Gastrocnemius medialis (tissue), 4 donors: Measurements from ENCODE around the gene FRS2. TPM values are rescaled to one million over a fixed set of nuclear protein-coding genes. Genes with fewer than 3 reads are reported as not detected.

Experiments
- ATAC-seq, 2 donors: fragments of 150-250 bp; one replicate each; pipeline ENCODE4 v1.9.1; 2016
- DNase-seq, 2 donors: peaks; one replicate each; pipeline ENCODE4 v3.0.0-alpha.2; 2019
- H3K27ac ChIP-seq, 4 donors: fragments of 200-600 bp; sonication (generic); 1 replicate in 1 of 4; 2 replicates in 3 of 4; pipeline ENCODE4 v1.5.1; 2016 to 2018; ENCODE audit warnings: mild to moderate bottlenecking in 2 of 4, moderate library complexity in 1 of 4
- H3K27me3 ChIP-seq, 3 donors: fragments of 200-600 bp; sonication (generic) in 2 of 3; 1 replicate in 1 of 3; 2 replicates in 2 of 3; pipeline versions ENCODE4 v1.5.1 to v1.6.0; 2016 to 2019; ENCODE audit warnings: mild to moderate bottlenecking in 1 of 3, moderate library complexity in 1 of 3
- H3K36me3 ChIP-seq, 2 donors: fragments of 200-600 bp; sonication (generic) in 1 of 2; one replicate each; pipeline ENCODE4 v1.5.1; 2017 to 2018
- H3K4me1 ChIP-seq, 2 donors: fragments of 200-600 bp; sonication (generic) in 1 of 2; one replicate each; pipeline ENCODE4 v1.5.1; 2016 to 2017; ENCODE audit warnings: mild to moderate bottlenecking in 2 of 2
- H3K4me3 ChIP-seq, 4 donors: fragments of 200-600 bp; sonication (generic) in 3 of 4; 1 replicate in 1 of 4; 2 replicates in 3 of 4; pipeline ENCODE4 v1.5.1; 2016 to 2019; ENCODE audit warnings: mild to moderate bottlenecking in 2 of 4
- H3K9me3 ChIP-seq, 3 donors: fragments of 200-600 bp; sonication (generic) in 2 of 3; 1 replicate in 1 of 3; 2 replicates in 2 of 3; pipeline ENCODE4 v1.5.1; 2016 to 2019
- CTCF ChIP-seq, 5 experiments: fragments of 450-650 bp in 3 of 5; fragments of 200-600 bp in 2 of 5; sonication (generic) in 2 of 5; IDR thresholded peaks in 4 of 5; conservative IDR thresholded peaks in 1 of 5; 1 replicate in 4 of 5; 2 replicates in 1 of 5; pipeline ENCODE4 v1.5.1; 2016 to 2019; ENCODE audit warnings: antibody characterized with exemption in 5 of 5, mild to moderate bottlenecking in 3 of 5, moderate library complexity in 3 of 5
- POLR2A ChIP-seq, 2 donors: fragments of 450-650 bp; IDR thresholded peaks; one replicate each; pipeline ENCODE4 v1.6.1; 2017; ENCODE audit warnings: antibody characterized with exemption in 2 of 2, mild to moderate bottlenecking in 2 of 2, moderate library complexity in 2 of 2
- in situ Hi-C, 4 donors: fragments of 200-750 bp; cut with MboI; loops; one replicate each; pipeline versions ENCODE4 v1.15.0 to v1.8.0; 2017; ENCODE audit warnings: low sequenced_read_pairs in 4 of 4
- intact Hi-C: fragments of 100-400 bp; cut with DNase I; formaldehyde crosslinking; loops from one replicate; pipeline ENCODE4 v1.15.1; 2023; ENCODE audit warnings: low total_unique reads
- total RNA-seq, 4 donors: library from RNA; depleted of rRNA; stranded (reverse); fragments of >200 nt; gene quantifications; one replicate each; pipeline versions ENCODE4 v1.1.0 to v1.2.3, GENCODE V29; 2016

Gene FRS2, protein sequence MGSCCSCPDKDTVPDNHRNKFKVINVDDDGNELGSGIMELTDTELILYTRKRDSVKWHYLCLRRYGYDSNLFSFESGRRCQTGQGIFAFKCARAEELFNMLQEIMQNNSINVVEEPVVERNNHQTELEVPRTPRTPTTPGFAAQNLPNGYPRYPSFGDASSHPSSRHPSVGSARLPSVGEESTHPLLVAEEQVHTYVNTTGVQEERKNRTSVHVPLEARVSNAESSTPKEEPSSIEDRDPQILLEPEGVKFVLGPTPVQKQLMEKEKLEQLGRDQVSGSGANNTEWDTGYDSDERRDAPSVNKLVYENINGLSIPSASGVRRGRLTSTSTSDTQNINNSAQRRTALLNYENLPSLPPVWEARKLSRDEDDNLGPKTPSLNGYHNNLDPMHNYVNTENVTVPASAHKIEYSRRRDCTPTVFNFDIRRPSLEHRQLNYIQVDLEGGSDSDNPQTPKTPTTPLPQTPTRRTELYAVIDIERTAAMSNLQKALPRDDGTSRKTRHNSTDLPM
- total RNA-seq: 10 to 100 TPM; 21.0 to 32.1 (median 21.3) TPM

DNA sequence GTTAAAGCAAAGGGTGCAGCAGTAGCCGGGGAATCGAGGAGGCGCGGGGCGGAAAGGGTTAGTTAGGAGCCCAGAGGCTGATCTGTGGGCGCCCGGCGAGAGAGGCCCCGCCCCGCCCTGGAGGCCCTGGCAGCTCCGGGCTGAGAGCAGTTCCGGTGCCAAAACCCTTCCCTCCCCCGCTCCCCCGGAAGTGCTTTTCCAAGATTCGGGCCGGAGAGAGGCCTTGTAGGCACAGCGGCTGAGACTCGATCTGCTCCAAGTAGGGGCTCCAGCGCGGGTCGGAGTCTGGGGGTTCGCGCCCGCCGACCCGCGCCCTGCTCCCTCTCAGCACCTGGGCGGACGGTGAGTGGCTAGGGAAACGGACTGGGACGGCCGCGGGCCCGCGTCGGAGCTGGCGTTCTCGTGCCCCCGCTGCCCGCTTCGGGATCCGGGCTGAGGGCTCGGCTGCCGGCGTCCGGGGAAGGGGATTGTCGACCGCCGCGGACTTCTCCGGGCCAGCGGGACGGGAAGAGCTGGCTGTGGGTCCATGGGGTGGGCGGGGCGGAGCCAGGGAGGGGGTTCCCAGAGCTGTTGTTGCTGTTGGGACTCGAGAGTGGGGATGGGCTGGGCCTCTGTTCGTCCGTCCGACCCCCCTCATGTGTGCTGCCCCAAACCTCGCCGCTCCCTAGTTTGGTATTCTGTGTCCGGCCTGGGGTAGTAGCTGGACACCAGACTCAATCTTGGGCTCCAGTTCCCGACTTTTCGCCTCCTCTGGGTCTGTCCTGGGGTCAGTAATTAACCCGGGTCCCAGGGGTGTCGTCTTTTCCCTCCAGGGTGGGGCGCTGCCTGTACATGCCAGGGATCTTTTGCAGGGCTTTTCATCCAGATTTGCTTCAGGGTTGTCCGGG lies at the start of gene FRS2:
Gene FRS2 (plus strand): TSS at position 200 of the 887 bp plus-strand sequence. CDS start 98,643 bp downstream, outside the sequence.
- intact Hi-C loops: loop anchor here (1.0 to 2.0 kb wide), 3 partner anchors 40 to 115 kb away; partner anchors contain the start of gene CCT2
- no peaks in the 10 kb centered on the region for H3K27me3 ChIP-seq
- in situ Hi-C loops: loop anchor here in 1 of 4 donors (10.0 kb wide), 1 partner anchor 104 kb away; no protein-coding TSS in a partner anchor

DNA sequence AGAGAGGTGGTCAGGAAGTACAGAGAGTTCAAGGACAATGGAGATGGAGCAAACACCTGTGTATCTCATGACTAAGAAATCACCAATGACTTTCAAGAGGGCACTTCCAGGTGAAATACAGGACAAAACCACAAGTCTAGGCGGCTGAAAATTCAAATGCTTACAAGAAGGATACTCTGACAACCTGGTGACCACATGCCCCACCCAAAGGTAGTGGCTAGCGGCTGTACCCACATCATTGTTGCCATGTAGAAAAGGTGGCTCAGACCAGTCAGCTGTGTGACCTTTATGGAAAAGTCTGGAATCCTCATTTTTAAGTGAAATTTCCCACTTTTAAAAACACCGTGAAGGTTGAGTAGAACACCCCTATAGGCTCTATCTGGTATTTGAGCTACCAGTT lies 48.6 kb upstream of the FRS2 start:
- intact Hi-C loops: no loop called here

More for the DNA sequence above, at the start of gene FRS2:
- DNase-seq (peak; percentile 80 to 88), ATAC-seq (peak; percentile 99)
- H3K9me3 ChIP-seq: no peaks in the 10 kb centered on the region
- peak; percentile 73 to 80 for TF ChIP-seq POLR2A (IDR thresholded peaks at IDR 0.05)
- peak in 3 of 5 experiments; percentile 21 to 45 (median 23) for TF ChIP-seq CTCF (IDR thresholded peaks at IDR 0.05 in 4 of 5, conservative IDR thresholded peaks at IDR 0.05 in 1 of 5)
- H3K4me3 ChIP-seq: peak within 1 kb of the TSS; percentile 92 to 96 (median 94)
- H3K36me3 ChIP-seq: no peaks in the 10 kb centered on the region
- H3K4me1 ChIP-seq: peaks cover 43 to 45% of the 10 kb centered on the region in 2 donors
- peak within 1 kb of the TSS; percentile 83 to 96 (median 92) for H3K27ac ChIP-seq

DNA sequence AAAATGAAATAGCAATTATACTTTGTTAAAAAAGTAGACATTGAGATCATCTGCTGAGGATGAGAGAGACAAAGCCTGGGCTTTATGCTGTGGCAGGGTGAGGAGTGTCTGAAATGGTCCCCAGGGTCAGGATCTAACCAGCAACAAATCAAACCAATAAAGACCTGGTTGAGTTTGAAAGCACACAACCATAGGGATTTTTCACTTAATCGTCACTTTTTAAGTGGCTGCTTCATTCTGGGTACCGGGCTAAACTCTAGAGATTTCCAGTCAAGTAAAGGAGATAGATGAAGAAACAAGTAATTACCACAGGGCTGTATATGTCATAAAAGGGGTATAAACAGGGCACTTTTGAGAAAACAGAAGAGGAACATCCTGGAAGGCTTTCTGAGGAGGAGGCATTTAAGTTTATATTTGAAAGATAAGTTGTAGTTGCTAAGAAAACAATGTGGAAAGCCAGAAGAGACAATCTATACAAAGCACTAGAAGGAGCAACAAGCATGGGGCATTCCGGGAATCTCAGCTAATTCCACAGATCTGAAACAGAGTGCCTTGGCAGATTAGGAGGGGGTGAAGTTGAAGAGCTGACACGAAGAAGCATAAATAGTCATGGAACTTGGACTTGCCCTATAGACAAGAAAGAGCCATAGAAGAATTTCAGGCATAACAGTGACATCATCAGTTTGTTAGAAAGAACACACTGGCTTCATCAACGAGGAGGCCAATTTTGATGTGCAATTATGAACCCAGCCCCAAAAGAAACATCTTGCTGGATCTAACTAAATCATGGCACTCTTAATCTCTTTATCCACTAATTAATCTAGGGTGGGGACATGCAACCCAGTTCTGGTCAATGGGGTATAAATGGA lies 46.9 kb upstream of the FRS2 start:
- H3K4me1 ChIP-seq: no peaks in the 10 kb centered on the region
- TF ChIP-seq POLR2A (IDR thresholded peaks at IDR 0.05) (no peak), CTCF (IDR thresholded peaks at IDR 0.05 in 4 of 5, conservative IDR thresholded peaks at IDR 0.05 in 1 of 5) (no peak)
- intact Hi-C loops: no loop called here
- DNase-seq (no peak), ATAC-seq (no peak)
- in situ Hi-C loops: no loop called here
- H3K9me3 ChIP-seq: no peaks in the 10 kb centered on the region
- H3K36me3 ChIP-seq: no peaks in the 10 kb centered on the region
- H3K27me3 ChIP-seq: no peaks in the 10 kb centered on the region
- H3K27ac ChIP-seq: no peak overlapping the region
- no peak overlapping the region for H3K4me3 ChIP-seq

More for the DNA sequence above, 48.6 kb upstream of the FRS2 start:
- Histone ChIP-seq H3K27me3 (no peaks in the 10 kb centered on the region), H3K4me3 (no peak overlapping the region), H3K36me3 (no peaks in the 10 kb centered on the region), H3K9me3 (no peaks in the 10 kb centered on the region), H3K27ac (no peak overlapping the region), H3K4me1 (no peaks in the 10 kb centered on the region)
- DNase-seq (no peak), ATAC-seq (no peak)
- in situ Hi-C loops: no loop called here
- TF ChIP-seq CTCF (IDR thresholded peaks at IDR 0.05 in 4 of 5, conservative IDR thresholded peaks at IDR 0.05 in 1 of 5): no peak
- TF ChIP-seq POLR2A (IDR thresholded peaks at IDR 0.05): no peak

GRCh38 chr12:69425417-69425816 lies 44.8 kb upstream of the FRS2 start:
- in situ Hi-C loops: no loop called here
- H3K4me1 ChIP-seq: peaks cover 0 to 2% of the 10 kb centered on the region in 2 donors
- no peak overlapping the region for H3K4me3 ChIP-seq
- TF ChIP-seq POLR2A (IDR thresholded peaks at IDR 0.05): no peak
- TF ChIP-seq CTCF (IDR thresholded peaks at IDR 0.05 in 4 of 5, conservative IDR thresholded peaks at IDR 0.05 in 1 of 5): no peak
- no peak overlapping the region for H3K27ac ChIP-seq
- no peaks in the 10 kb centered on the region for H3K27me3 ChIP-seq
- H3K9me3 ChIP-seq: no peaks in the 10 kb centered on the region
- intact Hi-C loops: no loop called here
- ATAC-seq (no peak), DNase-seq (no peak)
- no peaks in the 10 kb centered on the region for H3K36me3 ChIP-seq
